PC-3 (cell line): Measurements from ENCODE around the gene NDUFV3. TPM values are rescaled to one million over a fixed set of nuclear protein-coding genes. Genes with fewer than 3 reads are reported as not detected.
"Not testable (repeated sequence)": the region's sequence is repeated elsewhere in the genome, so short reads cannot be mapped to it uniquely, and the experiment has no call there.

Experiments
- ATAC-seq: fragments of 200-7000 bp; cut with Tn5 transposase; 2 replicates; pipeline ENCODE4 v1.9.1; 2020; ENCODE audit warnings: mild to moderate bottlenecking, moderate library complexity
- BruUV-seq: library from RNA; stranded (reverse); fragments of 400-500 nt; replicated peaks from 2 replicates; lab custom pipeline; 2021; lab: Mats Ljungman, UMichigan
- CTCF ChIA-PET: fragments of 300-600 bp; sonication (Branson Sonifier 250); formaldehyde crosslinking; loops from one replicate; lab custom pipeline; 2022; ENCODE audit warnings: antibody characterized with exemption; lab: Charles Lee
- POLR2A ChIA-PET: fragments of 300-600 bp; sonication (Branson Sonifier 250); formaldehyde crosslinking; loops from one replicate; lab custom pipeline; 2022; ENCODE audit warnings: antibody characterized with exemption; ENCODE audit not compliant: unreplicated experiment; lab: Charles Lee
- DNase-seq: peaks from one replicate; pipeline ENCODE4 v3.0.0-alpha.2; 2015
- H2AFZ ChIP-seq: fragments of 300-600 bp; sonication (generic); 2 replicates; pipeline ENCODE4 v1.6.0; 2016; ENCODE audit warnings: antibody characterized with exemption, low read length
- H3F3A ChIP-seq: fragments of 300-600 bp; sonication (generic); one replicate; pipeline ENCODE4 v1.6.0; 2017; ENCODE audit warnings: antibody characterized with exemption, low read length, control low read depth, mild to moderate bottlenecking; ENCODE audit not compliant: unreplicated experiment
- H3K27ac ChIP-seq: fragments of 300-600 bp; sonication (generic); 2 replicates; pipeline ENCODE4 v1.5.1; 2016; ENCODE audit warnings: mild to moderate bottlenecking, low read length
- H3K27me3 ChIP-seq: fragments of 300-600 bp; sonication (generic); 2 replicates; pipeline ENCODE4 v1.6.1; 2016; ENCODE audit warnings: low read length, mixed read lengths
- H3K36me3 ChIP-seq: fragments of 300-600 bp; sonication (generic); 2 replicates; pipeline ENCODE4 v1.6.1; 2016; ENCODE audit warnings: low read depth, mixed run types, low read length, mixed read lengths
- H3K4me1 ChIP-seq: fragments of 300-600 bp; sonication (generic); 2 replicates; pipeline ENCODE4 v1.5.1; 2016; ENCODE audit warnings: low read length; ENCODE audit not compliant: insufficient read depth
- H3K4me2 ChIP-seq: fragments of 300-600 bp; sonication (generic); 2 replicates; pipeline ENCODE4 v1.6.0; 2016; ENCODE audit warnings: low read length
- H3K4me3 ChIP-seq: fragments of 300-600 bp; sonication (generic); 2 replicates; pipeline ENCODE4 v1.5.1; 2016; ENCODE audit warnings: mild to moderate bottlenecking, low read length, mixed read lengths
- H3K79me2 ChIP-seq: fragments of 300-600 bp; sonication (generic); 2 replicates; pipeline ENCODE4 v1.6.1; 2017; ENCODE audit warnings: low read length, mixed read lengths
- H3K9ac ChIP-seq: fragments of 300-600 bp; sonication (generic); 2 replicates; pipeline ENCODE4 v1.6.0; 2016; ENCODE audit warnings: mild to moderate bottlenecking, low read length
- H3K9me2 ChIP-seq: fragments of 300-600 bp; sonication (generic); replicated peaks from 2 replicates; pipeline ENCODE4 v1.6.1; 2016; ENCODE audit warnings: mixed run types, low read length, mixed read lengths
- H3K9me3 ChIP-seq: fragments of 300-600 bp; sonication (generic); 2 replicates; pipeline ENCODE4 v1.6.1; 2016; ENCODE audit warnings: low read length, mixed read lengths
- H4K20me1 ChIP-seq: fragments of 300-600 bp; sonication (generic); 2 replicates; pipeline ENCODE4 v1.6.1; 2016; ENCODE audit warnings: low read length, mixed read lengths
- CTCF ChIP-seq: fragments of 300-600 bp; sonication (generic); conservative IDR thresholded peaks from 2 replicates; pipeline ENCODE4 v1.5.1; 2017; ENCODE audit warnings: antibody characterized with exemption, low read depth, mild to moderate bottlenecking, low read length
- EZH2 ChIP-seq: fragments of 300-600 bp; sonication (generic); IDR thresholded peaks from one replicate; pipeline ENCODE4 v1.6.1; 2017; ENCODE audit warnings: antibody characterized with exemption, mild to moderate bottlenecking, low read length; ENCODE audit not compliant: unreplicated experiment
- EZH2phosphoT487 ChIP-seq: fragments of 300-600 bp; sonication (generic); IDR thresholded peaks from 2 replicates; pipeline ENCODE4 v1.6.1; 2018; ENCODE audit warnings: mild to moderate bottlenecking, antibody characterized with exemption, low read length, borderline replicate concordance
- intact Hi-C: fragments of 100-400 bp; cut with micrococcal nuclease; formaldehyde crosslinking; loops from 2 replicates; pipeline ENCODE4 v1.9.0; 2023
- total RNA-seq: library from RNA; depleted of rRNA; stranded (reverse); fragments of >200 nt; gene quantifications from 2 replicates; pipeline ENCODE4 v1.2.3, GENCODE V29; 2014

Gene NDUFV3
- total RNA-seq, 1 experiment from 2014 or later = 61.6 TPM

GRCh38 chr21:42951193-42951592, 58.1 kb downstream of the NDUFV3 start:
- intact Hi-C loops, CTCF ChIA-PET, H3K9me3 ChIP-seq, H3F3A ChIP-seq, H3K27ac ChIP-seq, H3K9me2 ChIP-seq, BruUV-seq, POLR2A ChIA-PET, H3K27me3 ChIP-seq, H3K4me2 ChIP-seq, H3K79me2 ChIP-seq, H4K20me1 ChIP-seq, H3K36me3 ChIP-seq, ATAC-seq, H3K4me3 ChIP-seq, H2AFZ ChIP-seq, DNase-seq, H3K9ac ChIP-seq: not testable (repeated sequence)
- peaks cover 14% of the 10 kb centered on the region for H3K4me1 ChIP-seq

- H3K79me2 ChIP-seq = no peaks in the 10 kb centered on the region
- H3K9ac ChIP-seq = no peak overlapping the region
- ChIA-PET CTCF (no interaction called here), POLR2A (interaction anchor here (0.7 kb wide), 1 partner anchor 30 kb away, joined by 12 read pairs; no protein-coding TSS in a partner anchor)
- no peak overlapping the region for H2AFZ ChIP-seq
- H3K4me1 ChIP-seq = peaks cover 27% of the 10 kb centered on the region
- TF ChIP-seq EZH2 (no peak), EZH2phosphoT487 (no peak), CTCF (no peak)
- H3F3A ChIP-seq = no peaks in the 10 kb centered on the region
- H3K36me3 ChIP-seq = no peaks in the 10 kb centered on the region
- intact Hi-C loops = no loop called here
- ATAC-seq (no peak), DNase-seq (no peak)
- no peaks in the 10 kb centered on the region for H3K9me3 ChIP-seq
- no peak overlapping the region for H3K27ac ChIP-seq
- no peak overlapping the region for H3K4me2 ChIP-seq
- H3K4me3 ChIP-seq = no peak overlapping the region
- BruUV-seq = no TSS peak
- H4K20me1 ChIP-seq = no peaks in the 10 kb centered on the region
- no peaks in the 10 kb centered on the region for H3K27me3 ChIP-seq
- H3K9me2 ChIP-seq = no peaks in the 10 kb centered on the region
Measured at GRCh38 chr21:42956824-42957630, 63.9 kb downstream of the NDUFV3 start.

DNA sequence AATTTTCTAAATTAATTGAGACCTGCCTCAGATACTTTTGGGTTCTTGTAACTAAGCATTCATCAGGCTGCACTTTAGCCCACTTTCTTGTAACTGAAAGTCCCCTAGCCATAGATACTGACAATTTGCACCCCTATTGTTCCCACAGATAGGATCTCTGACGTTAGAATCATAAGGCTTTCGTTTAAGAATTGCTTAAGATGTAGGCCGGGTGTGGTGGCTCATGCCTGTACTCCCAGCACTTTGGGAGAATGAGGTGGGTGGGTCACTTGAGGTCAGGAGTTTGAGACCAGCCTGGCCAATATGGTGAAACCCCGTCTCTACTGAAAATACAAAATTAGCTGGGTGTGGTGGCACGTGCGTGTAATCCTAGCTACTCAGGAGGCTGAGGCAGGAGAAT, 65.0 kb downstream of the NDUFV3 start:
- H3K9me3 ChIP-seq, H2AFZ ChIP-seq, H3F3A ChIP-seq, H3K9ac ChIP-seq, H3K4me3 ChIP-seq, H3K4me2 ChIP-seq, intact Hi-C loops, H4K20me1 ChIP-seq, H3K27me3 ChIP-seq, DNase-seq, BruUV-seq, CTCF ChIA-PET, H3K36me3 ChIP-seq, H3K9me2 ChIP-seq, ATAC-seq, H3K79me2 ChIP-seq, POLR2A ChIA-PET, H3K27ac ChIP-seq: not testable (repeated sequence)
- peaks cover 27% of the 10 kb centered on the region for H3K4me1 ChIP-seq
